SK-N-SH (cell line): ENCODE results near the gene SLC35C1. TPM values are rescaled to one million over a fixed set of nuclear protein-coding genes. Genes with fewer than 3 reads are reported as not detected.

Source experiments
- CTCF ChIA-PET: fragments of 300-600, 350-600 bp; formaldehyde crosslinking; extraction: SDS; loops from one replicate; lab custom pipeline; 2021; lab: Yijun Ruan, JAX
- POLR2A ChIA-PET: fragments of 350-600 bp; sonication (Branson Sonifier 250); formaldehyde crosslinking; extraction: SDS; loops from one replicate; lab custom pipeline; 2020; ENCODE audit warnings: antibody characterized with exemption, inconsistent platforms; lab: Yijun Ruan, JAX
- DNase-seq: peaks from one replicate; pipeline ENCODE4 v3.0.0; 2012
- H2AFZ ChIP-seq: fragments of 200-600 bp; sonication (generic); 2 replicates; pipeline ENCODE4 v1.8.1; 2016; ENCODE audit warnings: antibody characterized with exemption, mild to moderate bottlenecking, low read depth
- H3F3A ChIP-seq: fragments of 200-600 bp; sonication (generic); replicated peaks from 2 replicates; pipeline ENCODE3; 2016; ENCODE audit warnings: antibody characterized with exemption, mild to moderate bottlenecking; ENCODE audit not compliant: insufficient read depth
- H3K27ac ChIP-seq, 2 experiments: fragments of 200-500 bp in 1 of 2; fragments of 200-600 bp in 1 of 2; sonication (Bioruptor generic) in 1 of 2; sonication (generic), shearing (Covaris generic) in 1 of 2; 2 replicates each; pipeline versions ENCODE4 v1.5.1 to v1.6.1; 2014 to 2016; ENCODE audit warnings: low read depth in 2 of 2, inconsistent platforms in 1 of 2, low read length in 1 of 2, mild to moderate bottlenecking in 1 of 2, mixed read lengths in 1 of 2
- H3K27me3 ChIP-seq: fragments of 200-600 bp; sonication (generic), shearing (Covaris generic); 2 replicates; pipeline ENCODE4 v1.6.1; 2016; ENCODE audit warnings: mixed run types; ENCODE audit not compliant: insufficient read depth
- H3K36me3 ChIP-seq, 2 experiments: fragments of 200-500 bp in 1 of 2; fragments of 200-600 bp in 1 of 2; sonication (Bioruptor generic) in 1 of 2; sonication (generic) in 1 of 2; replicated peaks in 1 of 2; 2 replicates each; pipeline versions ENCODE3 to v1.5.1; 2014 to 2016; ENCODE audit warnings: low read length in 1 of 2, mild to moderate bottlenecking in 1 of 2; ENCODE audit not compliant: insufficient read depth in 2 of 2, control insufficient read depth in 1 of 2
- H3K4me1 ChIP-seq, 2 experiments: fragments of 200-500 bp in 1 of 2; fragments of 200-600 bp in 1 of 2; sonication (Bioruptor generic) in 1 of 2; sonication (generic), shearing (Covaris generic) in 1 of 2; 2 replicates each; pipeline versions ENCODE4 v1.5.1 to v1.6.1; 2014 to 2016; ENCODE audit warnings: low read depth in 1 of 2, low read length in 1 of 2, mixed run types in 1 of 2; ENCODE audit not compliant: insufficient read depth in 2 of 2, control insufficient read depth in 1 of 2
- H3K4me2 ChIP-seq: fragments of 200-600 bp; sonication (generic), shearing (Covaris generic); 2 replicates; pipeline ENCODE4 v1.6.1; 2017; ENCODE audit warnings: mixed run types
- H3K4me3 ChIP-seq, 2 experiments: fragments of 200-500 bp in 1 of 2; fragments of 200-600 bp in 1 of 2; sonication (Bioruptor generic) in 1 of 2; sonication (generic), shearing (Covaris generic) in 1 of 2; 2 replicates each; pipeline versions ENCODE4 v1.5.1 to v1.8.1; 2014 to 2016; ENCODE audit warnings: low read depth in 2 of 2, inconsistent platforms in 1 of 2, low read length in 1 of 2, mild to moderate bottlenecking in 1 of 2, mixed read lengths in 1 of 2, moderate library complexity in 1 of 2
- H3K79me2 ChIP-seq: fragments of 200-600 bp; sonication (generic); 2 replicates; pipeline ENCODE4 v1.8.1; 2017; ENCODE audit warnings: mild to moderate bottlenecking; ENCODE audit not compliant: insufficient read depth
- H3K9ac ChIP-seq: fragments of 200-600 bp; sonication (generic); 2 replicates; pipeline ENCODE4 v1.6.1; 2017; ENCODE audit warnings: mixed run types
- H3K9me2 ChIP-seq: fragments of 200-600 bp; sonication (generic); 2 replicates; pipeline ENCODE4 v1.6.1; 2017; ENCODE audit warnings: mixed run types
- H3K9me3 ChIP-seq: fragments of 200-600 bp; sonication (generic); 2 replicates; pipeline ENCODE4 v1.6.1; 2017; ENCODE audit warnings: mixed run types, mild to moderate bottlenecking, moderate library complexity
- H4K20me1 ChIP-seq: fragments of 200-600 bp; sonication (generic); 2 replicates; pipeline ENCODE4 v1.6.1; 2017; ENCODE audit warnings: mild to moderate bottlenecking, mixed run types; ENCODE audit not compliant: insufficient read depth
- EP300 ChIP-seq, 2 experiments: IDR thresholded peaks; 2 replicates each; pipeline versions ENCODE4 v1.4.0 to v1.6.1; 2012; ENCODE audit warnings: borderline replicate concordance in 1 of 2, low read depth in 1 of 2, low read length in 1 of 2
- EZH2phosphoT487 ChIP-seq: fragments of 200-600 bp; sonication (generic); IDR thresholded peaks from 2 replicates; pipeline ENCODE4 v1.6.1; 2017; ENCODE audit warnings: low read depth, mixed run types, mild to moderate bottlenecking, antibody characterized with exemption, moderate library complexity, borderline replicate concordance
- FOSL2 ChIP-seq: IDR thresholded peaks from 2 replicates; pipeline ENCODE4 v1.4.0; 2012; ENCODE audit warnings: low read depth, mild to moderate bottlenecking, moderate library complexity, borderline replicate concordance
- GABPA ChIP-seq: IDR thresholded peaks from 2 replicates; pipeline ENCODE4 v1.4.0; 2012; ENCODE audit warnings: low read depth, mild to moderate bottlenecking
- GATA2 ChIP-seq: sonication (generic); formaldehyde crosslinking; IDR thresholded peaks from 2 replicates; pipeline ENCODE4 v1.5.0; 2020; ENCODE audit warnings: mild to moderate bottlenecking, missing genetic modification reagents
- IRF3 ChIP-seq: fragments of 150-350 bp; IDR thresholded peaks from 2 replicates; pipeline ENCODE4 v1.6.1; 2016; ENCODE audit warnings: mild to moderate bottlenecking, low read depth, low read length
- MAX ChIP-seq: IDR thresholded peaks from 2 replicates; pipeline ENCODE4 v1.4.0; 2012; ENCODE audit warnings: low read depth
- RAD21 ChIP-seq: IDR thresholded peaks from 2 replicates; pipeline ENCODE4 v1.6.1; 2012; ENCODE audit warnings: mild to moderate bottlenecking, low read length
- RCOR1 ChIP-seq: fragments of 150-350 bp; IDR thresholded peaks from 2 replicates; pipeline ENCODE4 v1.6.1; 2017; ENCODE audit warnings: antibody characterized with exemption, low read length
- REST ChIP-seq: IDR thresholded peaks from 2 replicates; pipeline ENCODE4 v1.6.1; 2012; ENCODE audit warnings: mild to moderate bottlenecking, low read depth, low read length, moderate library complexity
- RFX5 ChIP-seq: IDR thresholded peaks from 2 replicates; pipeline ENCODE4 v1.6.1; 2012; ENCODE audit warnings: mild to moderate bottlenecking, improper control_type of control experiment, low read length
- SIN3A ChIP-seq: IDR thresholded peaks from 2 replicates; pipeline ENCODE4 v1.6.1; 2012; ENCODE audit warnings: low read depth, mild to moderate bottlenecking, low read length, moderate library complexity, borderline replicate concordance
- WGBS: methylation state at CpG from one replicate; pipeline ENCODE4 v1.1.6; 2017; ENCODE audit warnings: low lambda C conversion rate; 5-methylcytosine and 5-hydroxymethylcytosine counted together
- polyA plus RNA-seq, 3 experiments: library from polyadenylated mRNA; depleted of rRNA; stranded (reverse); fragments of >200 nt; gene quantifications; 2 replicates each; pipeline ENCODE4 v1.2.3, GENCODE V29; 2012

The SLC35C1 gene
- polyA plus RNA-seq, 1 of the 3 experiments (the other 2 are of a cell fraction) = 6.2 TPM

- no peak for TF ChIP-seq RFX5
- TF ChIP-seq EZH2phosphoT487 = no peak
- no peak for TF ChIP-seq MAX
- no peak for TF ChIP-seq EP300 (IDR thresholded peaks at IDR 0.05; ENCODE audit: borderline replicate concordance in 1 of 2, low read depth in 1 of 2, low read length in 1 of 2)
- TF ChIP-seq IRF3 = no peak
- no peak for TF ChIP-seq GABPA
- no peak for TF ChIP-seq RAD21
- no peak for TF ChIP-seq GATA2 (CRISPR knock-in tag)
- no peak for TF ChIP-seq RCOR1
- no peak for TF ChIP-seq FOSL2
- no peak for TF ChIP-seq SIN3A
- no peak for TF ChIP-seq REST
- peaks cover 3% of the 10 kb centered on the region for H3F3A ChIP-seq
- no peaks in the 10 kb centered on the region for H3K9me3 ChIP-seq
- H3K4me2 ChIP-seq = peak overlapping the region; percentile 98
- peak overlapping the region; percentile 98 for H3K9ac ChIP-seq
- ChIA-PET CTCF (interaction anchor here (0.9 to 1.4 kb wide), 2 partner anchors 34 to 39 kb away, joined by 3 to 4 read pairs; no protein-coding TSS in a partner anchor), POLR2A (interaction anchor here (0.6 kb wide), 1 partner anchor 14 kb away, joined by 6 read pairs; no protein-coding TSS in a partner anchor)
- WGBS = 67% methylated on average over 20 of the region's 20 CpGs
- peak overlapping the region in 1 of 2 experiments; percentile 78; a peak in 2 of 4 replicates for H3K27ac ChIP-seq
- H3K36me3 ChIP-seq = peaks cover 11 to 23% of the 10 kb centered on the region in 2 experiments
- H3K27me3 ChIP-seq = no peaks in the 10 kb centered on the region
- H3K9me2 ChIP-seq = no peaks in the 10 kb centered on the region
- H2AFZ ChIP-seq = no peak overlapping the region
- no peak for DNase-seq
- peaks cover 9 to 25% of the 10 kb centered on the region in 2 experiments; a peak in 2 of 4 replicates for H3K4me1 ChIP-seq
- H3K4me3 ChIP-seq = peak overlapping the region; percentile 66 to 95
- peaks cover 41% of the 10 kb centered on the region for H4K20me1 ChIP-seq
- H3K79me2 ChIP-seq = peaks cover 45% of the 10 kb centered on the region
Measured at GRCh38 chr11:45806072-45806933, 1.4 kb downstream of the SLC35C1 start.
